Psoas muscle (tissue), 8 donors: ENCODE measurements around the gene POLR2I. TPM values are rescaled to one million over a fixed set of nuclear protein-coding genes. Genes with fewer than 3 reads are reported as not detected.

Source experiments
- ATAC-seq, 4 donors: fragments of 200-7000 bp; cut with Tn5 transposase; one replicate each; pipeline ENCODE4 v1.9.1; 2020; ENCODE audit warnings: moderate library complexity in 3 of 4, mild to moderate bottlenecking in 2 of 4
- DNase-seq, 2 donors: peaks; one replicate each; pipeline ENCODE4 v3.0.0-alpha.2; 2020
- H3K27ac ChIP-seq: fragments of 200-600 bp; one replicate; pipeline ENCODE4 v1.8.0; 2022
- H3K27me3 ChIP-seq, 3 donors: fragments of 200-600 bp in 1 of 3; one replicate each; pipeline versions ENCODE4 v1.6.1 to v1.8.0; 2013 to 2022; ENCODE audit warnings: low read length in 2 of 3, mild to moderate bottlenecking in 2 of 3, moderate library complexity in 1 of 3; ENCODE audit not compliant: insufficient read depth in 3 of 3
- H3K36me3 ChIP-seq, 2 donors: fragments of 200-600 bp in 1 of 2; one replicate each; pipeline versions ENCODE4 v1.6.1 to v1.8.0; 2013 to 2022; ENCODE audit warnings: low read depth in 1 of 2, mild to moderate bottlenecking in 1 of 2, moderate library complexity in 1 of 2; ENCODE audit not compliant: insufficient read depth in 1 of 2
- H3K4me1 ChIP-seq: fragments of 200-600 bp; one replicate; pipeline ENCODE4 v1.8.0; 2022
- H3K4me3 ChIP-seq: fragments of 200-600 bp; one replicate; pipeline ENCODE4 v1.8.0; 2022; ENCODE audit warnings: mild to moderate bottlenecking
- H3K9me3 ChIP-seq: fragments of 200-600 bp; one replicate; pipeline ENCODE4 v1.8.0; 2022
- CTCF ChIP-seq: fragments of 200-600 bp; IDR thresholded peaks from one replicate; pipeline ENCODE4 v1.8.0; 2022; ENCODE audit warnings: antibody characterized with exemption
- WGBS, 3 donors: extraction: QIAGEN DNeasy Blood & Tissue Kit; methylation state at CpG; one replicate each; pipeline versions ENCODE4 v1.1.6 to v1.1.7; 2013; 5-methylcytosine and 5-hydroxymethylcytosine counted together
- intact Hi-C, 2 donors: fragments of 100-400 bp; cut with DNase I; formaldehyde crosslinking; loops; one replicate each; pipeline versions ENCODE4 v1.11.0 to v1.14.2; 2022
- polyA plus RNA-seq, 3 donors: library from polyadenylated mRNA; stranded (reverse); fragments of 200-250 nt; gene quantifications; one replicate each; pipeline ENCODE4 v1.2.3, GENCODE V29; 2013
- total RNA-seq, 4 donors: library from RNA; stranded (reverse); fragmentation: NEBNext Ultra II Directional in 2 of 4; extraction: Animal tissue kit (Norgen Biotek cat#: 25700) in 2 of 4; gene quantifications; one replicate each; pipeline versions ENCODE4 v1.2.1 to v1.2.4, GENCODE V29; 2021 to 2023
- donor health status: healthy with polysubstance abuse.
- donor health status: DM: no; HTN: no; CAD: no; lungs with moderate emphysema.
- donor health status: Bipolar disorder and iron deficiency.
- donor health status: healthy.
- donor health status: DM: yes; HTN: yes; CAD: no.
- donor health status: DM: no; HTN: no; CAD: no.
- donor health status: DM: no; HTN: no; CAD: no.
- donor health status: DM: yes; HTN: yes; CAD: no.

Gene POLR2I
- total and polyA plus RNA-seq, 7 donors, result 89.7 to 130 (median 116) TPM

GRCh38 chr19:36064826-36065225 is 49.8 kb downstream of the POLR2I start:
- H3K4me3 ChIP-seq, result no peak overlapping the region
- no peaks in the 10 kb centered on the region for H3K4me1 ChIP-seq
- no peaks in the 10 kb centered on the region for H3K36me3 ChIP-seq
- no peak for DNase-seq
- no peak overlapping the region for H3K27ac ChIP-seq
- H3K27me3 ChIP-seq, result no peaks in the 10 kb centered on the region
- no peaks in the 10 kb centered on the region for H3K9me3 ChIP-seq
- WGBS, 3 donors, result 93 to 97% (median 96%) methylated on average over 8 of the region's 8 CpGs
- ATAC-seq, result no peak
- no peak for TF ChIP-seq CTCF
- intact Hi-C loops, result loop anchor here in 1 of 2 donors (5.0 kb wide), 1 partner anchor 37 kb away; no protein-coding TSS in a partner anchor

Other genes with a start within 250 kb of the POLR2I start
- gene APLP1, start 246.3 kb downstream of the POLR2I start, total RNA-seq, result 1 to 10 TPM in 1 of 4 donors, under 1 TPM in 3; 0.48 to 4.1 (median 0.78) TPM
- gene APLP1, start 246.3 kb downstream of the POLR2I start, polyA plus RNA-seq, result 1 to 10 TPM in 1 of 3 donors, under 1 TPM in 2; 0.48 to 2.2 (median 1.00) TPM
- 1 to 10 TPM in 3 of 4 donors, under 1 TPM in 1; 0.90 to 2.2 (median 1.5) TPM for gene NFKBID, start 214.3 kb downstream of the POLR2I start, total RNA-seq
- 1 to 10 TPM in 2 of 3 donors, under 1 TPM in 1; 0.75 to 1.6 (median 1.2) TPM for gene NFKBID, start 214.3 kb downstream of the POLR2I start, polyA plus RNA-seq
- 1 to 10 TPM; 1.7 to 4.7 (median 3.1) TPM for gene HCST, start 212.3 kb downstream of the POLR2I start, total RNA-seq
- 1 to 10 TPM; 1.1 to 4.2 (median 3.5) TPM for gene HCST, start 212.3 kb downstream of the POLR2I start, polyA plus RNA-seq
- gene TYROBP, start 206.6 kb downstream of the POLR2I start, total RNA-seq, result 10 to 100 TPM in 3 of 4 donors, 1 to 10 TPM in 1; 9.4 to 22.1 (median 14.2) TPM
- 10 to 100 TPM in 2 of 3 donors, 1 to 10 TPM in 1; 7.8 to 19.1 (median 10.6) TPM for gene TYROBP, start 206.6 kb downstream of the POLR2I start, polyA plus RNA-seq
- 10 to 100 TPM in 2 of 4 donors, 1 to 10 TPM in 2; 7.2 to 11.2 (median 10.0) TPM for gene LRFN3, start 178.5 kb downstream of the POLR2I start, total RNA-seq
- 10 to 100 TPM in 2 of 3 donors, 1 to 10 TPM in 1; 8.6 to 25.6 (median 11.3) TPM for gene LRFN3, start 178.5 kb downstream of the POLR2I start, polyA plus RNA-seq
- 10 to 100 TPM in 2 of 4 donors, 1 to 10 TPM in 2; 7.2 to 17.3 (median 12.2) TPM for gene SDHAF1, start 119.7 kb downstream of the POLR2I start, total RNA-seq
- 10 to 100 TPM; 12.7 to 33.3 (median 19.7) TPM for gene SDHAF1, start 119.7 kb downstream of the POLR2I start, polyA plus RNA-seq
- gene SYNE4, start 106.1 kb downstream of the POLR2I start, total RNA-seq, result under 1 TPM in 2 of 4 donors, not detected in 2; 0.23 to 0.24 TPM
- gene SYNE4, start 106.1 kb downstream of the POLR2I start, polyA plus RNA-seq, result under 1 TPM in 2 of 3 donors, not detected in 1; 0.21 to 0.25 TPM
- 10 to 100 TPM in 3 of 4 donors, 1 to 10 TPM in 1; 7.1 to 12.6 (median 10.6) TPM for gene ALKBH6, start 100.7 kb downstream of the POLR2I start, total RNA-seq
- gene ALKBH6, start 100.7 kb downstream of the POLR2I start, polyA plus RNA-seq, result 10 to 100 TPM in 2 of 3 donors, 1 to 10 TPM in 1; 9.5 to 22.3 (median 13.3) TPM
- gene CLIP3, start 82.0 kb downstream of the POLR2I start, total RNA-seq, result 1 to 10 TPM; 1.2 to 3.9 (median 1.6) TPM
- gene CLIP3, start 82.0 kb downstream of the POLR2I start, polyA plus RNA-seq, result 1 to 10 TPM in 1 of 3 donors, under 1 TPM in 2; 0.51 to 1.0 (median 0.66) TPM
- gene THAP8, start 60.6 kb downstream of the POLR2I start, total RNA-seq, result 1 to 10 TPM; 1.9 to 7.0 (median 2.9) TPM
- gene THAP8, start 60.6 kb downstream of the POLR2I start, polyA plus RNA-seq, result 1 to 10 TPM; 3.6 to 9.6 (median 6.5) TPM
- gene WDR62, start 60.0 kb downstream of the POLR2I start, total RNA-seq, result 1 to 10 TPM in 3 of 4 donors, under 1 TPM in 1; 0.81 to 3.8 (median 2.8) TPM
- gene WDR62, start 60.0 kb downstream of the POLR2I start, polyA plus RNA-seq, result 1 to 10 TPM; 2.3 to 7.2 (median 2.6) TPM
- gene OVOL3, start 3.7 kb downstream of the POLR2I start, total RNA-seq, result not detected
- under 1 TPM in 1 of 3 donors, not detected in 2; 0.13 TPM for gene OVOL3, start 3.7 kb downstream of the POLR2I start, polyA plus RNA-seq
- gene TBCB, start 593 bp upstream of the POLR2I start, total RNA-seq, result 10 to 100 TPM; 44.4 to 67.2 (median 57.8) TPM
- 100 to 1,000 TPM in 1 of 3 donors, 10 to 100 TPM in 2; 65.9 to 115 (median 80.4) TPM for gene TBCB, start 593 bp upstream of the POLR2I start, polyA plus RNA-seq
- 100 to 1,000 TPM; 465 to 626 (median 571) TPM for gene CAPNS1, start 25.2 kb upstream of the POLR2I start, total RNA-seq
- 100 to 1,000 TPM; 464 to 484 (median 475) TPM for gene CAPNS1, start 25.2 kb upstream of the POLR2I start, polyA plus RNA-seq
- gene COX7A1, start 37.6 kb upstream of the POLR2I start, total RNA-seq, result 1,000 to 10,000 TPM; 1,453 to 1,741 (median 1,623) TPM
- gene COX7A1, start 37.6 kb upstream of the POLR2I start, polyA plus RNA-seq, result 1,000 to 10,000 TPM in 1 of 3 donors, 100 to 1,000 TPM in 2; 571 to 1,031 (median 717) TPM
- gene ZNF565, start 99.8 kb upstream of the POLR2I start, total RNA-seq, result 1 to 10 TPM; 2.5 to 4.1 (median 3.6) TPM
- gene ZNF565, start 99.8 kb upstream of the POLR2I start, polyA plus RNA-seq, result 1 to 10 TPM; 3.1 to 6.0 (median 3.6) TPM
- gene ZNF146, start 100.2 kb upstream of the POLR2I start, total RNA-seq, result 10 to 100 TPM; 31.2 to 78.4 (median 65.7) TPM
- gene ZNF146, start 100.2 kb upstream of the POLR2I start, polyA plus RNA-seq, result 100 to 1,000 TPM in 1 of 3 donors, 10 to 100 TPM in 2; 30.5 to 114 (median 39.6) TPM